Activated naive CD4-positive, alpha-beta T cell treated with anti-CD3 and anti-CD28 coated beads for 36 hours (primary cell): ENCODE measurements around the gene KRT74. TPM values are rescaled to one million over a fixed set of nuclear protein-coding genes. Genes with fewer than 3 reads are reported as not detected.

Source experiments
- CTCF ChIA-PET: fragments of 350-600 bp; sonication (Branson Sonifier 250); formaldehyde crosslinking; loops from one replicate; lab custom pipeline; 2021; ENCODE audit warnings: antibody characterized with exemption; lab: Charles Lee
- DNase-seq: peaks from one replicate; pipeline ENCODE4 v3.0.0-alpha.2; 2020
- H3K27ac Mint-ChIP-seq: one replicate; pipeline ENCODE4 v1.8.0; 2021; ENCODE audit warnings: mild to moderate bottlenecking, mixed read lengths
- H3K27me3 Mint-ChIP-seq: one replicate; pipeline ENCODE4 v1.8.0; 2021; ENCODE audit warnings: low read depth, mixed read lengths
- H3K36me3 Mint-ChIP-seq: one replicate; pipeline ENCODE4 v1.8.0; 2021; ENCODE audit warnings: low read depth, mixed read lengths
- H3K4me1 Mint-ChIP-seq: one replicate; pipeline ENCODE4 v1.8.0; 2021; ENCODE audit warnings: low read depth, mixed read lengths
- H3K4me3 Mint-ChIP-seq: one replicate; pipeline ENCODE4 v1.8.0; 2021; ENCODE audit warnings: mild to moderate bottlenecking, moderate library complexity, mixed read lengths
- H3K9me3 Mint-ChIP-seq: one replicate; pipeline ENCODE4 v1.8.0; 2021; ENCODE audit warnings: mixed read lengths
- intact Hi-C: fragments of 100-400 bp; cut with micrococcal nuclease; formaldehyde crosslinking; loops from one replicate; pipeline ENCODE4 v1.15.1; 2023
- total RNA-seq, 2 experiments: library from RNA; stranded (reverse); gene quantifications; one replicate each; pipeline ENCODE4 v1.2.3, GENCODE V29; 2021

The KRT74 gene
- total RNA-seq, 2 experiments from 2014 or later = not detected

- Mint-ChIP-seq H3K9me3 (no peaks in the 10 kb centered on the region), H3K4me3 (no peak overlapping the region), H3K27me3 (no peaks in the 10 kb centered on the region), H3K4me1 (no peaks in the 10 kb centered on the region), H3K27ac (no peak overlapping the region), H3K36me3 (no peaks in the 10 kb centered on the region)
- CTCF ChIA-PET = interaction anchor here (1.4 kb wide), 1 partner anchor 313 kb away, joined by 6 read pairs; no protein-coding TSS in a partner anchor
- intact Hi-C loops = no loop called here
- no peak for DNase-seq
Observed at GRCh38 chr12:52568111-52568510, 5.5 kb downstream of the KRT74 start.

GRCh38 chr12:52566847-52567291 lies 6.8 kb downstream of the KRT74 start:
- CTCF ChIA-PET = interaction anchor here (0.8 kb wide), 1 partner anchor 313 kb away, joined by 3 read pairs; no protein-coding TSS in a partner anchor
- Mint-ChIP-seq H3K9me3 (no peaks in the 10 kb centered on the region), H3K36me3 (no peaks in the 10 kb centered on the region), H3K27me3 (no peaks in the 10 kb centered on the region), H3K4me3 (no peak overlapping the region), H3K4me1 (no peaks in the 10 kb centered on the region), H3K27ac (no peak overlapping the region)
- DNase-seq = no peak
- intact Hi-C loops = no loop called here

- Mint-ChIP-seq H3K36me3 (no peaks in the 10 kb centered on the region), H3K27ac (no peak overlapping the region), H3K27me3 (no peaks in the 10 kb centered on the region), H3K9me3 (no peaks in the 10 kb centered on the region), H3K4me3 (no peak overlapping the region), H3K4me1 (no peaks in the 10 kb centered on the region)
- DNase-seq = no peak
- CTCF ChIA-PET = interaction anchor here (1.4 to 1.8 kb wide), 2 partner anchors 306 to 320 kb away, joined by 3 to 6 read pairs; no protein-coding TSS in a partner anchor
- intact Hi-C loops = no loop called here
Observed at GRCh38 chr12:52564582-52564981, 9.1 kb downstream of the KRT74 start.

GRCh38 chr12:52561880-52562449 lies 11.7 kb downstream of the KRT74 start:
- Mint-ChIP-seq H3K27me3 (no peaks in the 10 kb centered on the region), H3K4me1 (no peaks in the 10 kb centered on the region), H3K36me3 (no peaks in the 10 kb centered on the region), H3K27ac (no peak overlapping the region), H3K4me3 (no peak overlapping the region), H3K9me3 (no peaks in the 10 kb centered on the region)
- no peak for DNase-seq
- CTCF ChIA-PET = interaction anchor here (0.6 to 0.9 kb wide), 2 partner anchors 18 to 318 kb away, joined by 3 read pairs; no protein-coding TSS in a partner anchor
- intact Hi-C loops = no loop called here

- DNase-seq = no peak
- H3K9me3 Mint-ChIP-seq = no peaks in the 10 kb centered on the region
- intact Hi-C loops = no loop called here
- no peaks in the 10 kb centered on the region for H3K4me1 Mint-ChIP-seq
- no peaks in the 10 kb centered on the region for H3K27me3 Mint-ChIP-seq
- no peaks in the 10 kb centered on the region for H3K36me3 Mint-ChIP-seq
- CTCF ChIA-PET = interaction anchor here (0.6 to 1.1 kb wide), 3 partner anchors 280 to 320 kb away, joined by 3 read pairs; no protein-coding TSS in a partner anchor
- H3K4me3 Mint-ChIP-seq = no peak overlapping the region
- no peak overlapping the region for H3K27ac Mint-ChIP-seq
Observed at GRCh38 chr12:52559979-52560378, 13.7 kb downstream of the KRT74 start.

- CTCF ChIA-PET = interaction anchor here (1.1 kb wide), 1 partner anchor 321 kb away, joined by 3 read pairs; no protein-coding TSS in a partner anchor
- intact Hi-C loops = no loop called here
Observed at GRCh38 chr12:52558781-52559445, 14.7 kb downstream of the KRT74 start.

GRCh38 chr12:52557476-52557875 lies 16.2 kb downstream of the KRT74 start:
- H3K4me1 Mint-ChIP-seq = no peaks in the 10 kb centered on the region
- intact Hi-C loops = no loop called here
- H3K27me3 Mint-ChIP-seq = no peaks in the 10 kb centered on the region
- H3K9me3 Mint-ChIP-seq = no peaks in the 10 kb centered on the region
- CTCF ChIA-PET = interaction anchor here (0.7 kb wide), 1 partner anchor 32 kb away, joined by 3 read pairs; no protein-coding TSS in a partner anchor
- no peak overlapping the region for H3K27ac Mint-ChIP-seq
- DNase-seq = no peak
- no peaks in the 10 kb centered on the region for H3K36me3 Mint-ChIP-seq
- H3K4me3 Mint-ChIP-seq = no peak overlapping the region

More at GRCh38 chr12:52558781-52559445, 14.7 kb downstream of the KRT74 start:
- Mint-ChIP-seq H3K27me3 (no peaks in the 10 kb centered on the region), H3K9me3 (no peaks in the 10 kb centered on the region), H3K27ac (no peak overlapping the region), H3K4me1 (no peaks in the 10 kb centered on the region), H3K4me3 (no peak overlapping the region), H3K36me3 (no peaks in the 10 kb centered on the region)
- DNase-seq = no peak

GRCh38 chr12:52555577-52555976 lies 18.1 kb downstream of the KRT74 start:
- no peaks in the 10 kb centered on the region for H3K36me3 Mint-ChIP-seq
- intact Hi-C loops = no loop called here
- H3K4me3 Mint-ChIP-seq = no peak overlapping the region
- no peaks in the 10 kb centered on the region for H3K4me1 Mint-ChIP-seq
- CTCF ChIA-PET = no interaction called here
- H3K27me3 Mint-ChIP-seq = no peaks in the 10 kb centered on the region
- no peaks in the 10 kb centered on the region for H3K9me3 Mint-ChIP-seq
- no peak for DNase-seq
- no peak overlapping the region for H3K27ac Mint-ChIP-seq

GRCh38 chr12:52552681-52553195 lies 20.9 kb downstream of the KRT74 start, which contains the start of gene KRT71:
TSS of gene KRT71 (minus strand) at chr12:52553145. CDS start at chr12:52553077, 68 bp downstream.
- Mint-ChIP-seq H3K36me3 (no peaks in the 10 kb centered on the region), H3K27ac (no peak within 1 kb of the TSS), H3K27me3 (no peaks in the 10 kb centered on the region), H3K9me3 (no peaks in the 10 kb centered on the region), H3K4me1 (no peaks in the 10 kb centered on the region), H3K4me3 (no peak within 1 kb of the TSS)
- no peak for DNase-seq
- intact Hi-C loops = no loop called here
- CTCF ChIA-PET = no interaction called here

- no peaks in the 10 kb centered on the region for H3K9me3 Mint-ChIP-seq
- no peak overlapping the region for H3K4me3 Mint-ChIP-seq
- CTCF ChIA-PET = interaction anchor here (0.6 kb wide), 1 partner anchor 432 kb away, joined by 3 read pairs; no protein-coding TSS in a partner anchor
- H3K27ac Mint-ChIP-seq = no peak overlapping the region
- no peaks in the 10 kb centered on the region for H3K4me1 Mint-ChIP-seq
- no peaks in the 10 kb centered on the region for H3K27me3 Mint-ChIP-seq
- intact Hi-C loops = no loop called here
- no peak for DNase-seq
- no peaks in the 10 kb centered on the region for H3K36me3 Mint-ChIP-seq
Observed at GRCh38 chr12:52552055-52552454, 21.6 kb downstream of the KRT74 start.

- no peak overlapping the region for H3K4me3 Mint-ChIP-seq
Observed at GRCh38 chr12:52551216-52551865, 22.3 kb downstream of the KRT74 start.

GRCh38 chr12:52546126-52546525 lies 27.5 kb downstream of the KRT74 start:
- H3K36me3 Mint-ChIP-seq = no peaks in the 10 kb centered on the region
- H3K4me1 Mint-ChIP-seq = no peaks in the 10 kb centered on the region
- no peaks in the 10 kb centered on the region for H3K27me3 Mint-ChIP-seq
- intact Hi-C loops = no loop called here
- no peaks in the 10 kb centered on the region for H3K9me3 Mint-ChIP-seq
- CTCF ChIA-PET = no interaction called here
- DNase-seq = no peak
- no peak overlapping the region for H3K27ac Mint-ChIP-seq
- H3K4me3 Mint-ChIP-seq = no peak overlapping the region

More at GRCh38 chr12:52551216-52551865, 22.3 kb downstream of the KRT74 start:
- Mint-ChIP-seq H3K9me3 (no peaks in the 10 kb centered on the region), H3K27me3 (no peaks in the 10 kb centered on the region), H3K36me3 (no peaks in the 10 kb centered on the region), H3K4me1 (no peaks in the 10 kb centered on the region), H3K27ac (no peak overlapping the region)
- CTCF ChIA-PET = interaction anchor here (0.6 kb wide), 1 partner anchor 431 kb away, joined by 3 read pairs; no protein-coding TSS in a partner anchor
- no peak for DNase-seq
- intact Hi-C loops = no loop called here
